GM15510 (cell line): ENCODE data around the gene FBLN1.

Experiments used
- POLR2A ChIP-seq: IDR thresholded peaks from 3 replicates; pipeline ENCODE4 v1.6.1; 2011; ENCODE audit warnings: borderline replicate concordance; ENCODE audit not compliant: insufficient read length; ENCODE audit errors: extremely low read depth

FBLN1 gene

DNA sequence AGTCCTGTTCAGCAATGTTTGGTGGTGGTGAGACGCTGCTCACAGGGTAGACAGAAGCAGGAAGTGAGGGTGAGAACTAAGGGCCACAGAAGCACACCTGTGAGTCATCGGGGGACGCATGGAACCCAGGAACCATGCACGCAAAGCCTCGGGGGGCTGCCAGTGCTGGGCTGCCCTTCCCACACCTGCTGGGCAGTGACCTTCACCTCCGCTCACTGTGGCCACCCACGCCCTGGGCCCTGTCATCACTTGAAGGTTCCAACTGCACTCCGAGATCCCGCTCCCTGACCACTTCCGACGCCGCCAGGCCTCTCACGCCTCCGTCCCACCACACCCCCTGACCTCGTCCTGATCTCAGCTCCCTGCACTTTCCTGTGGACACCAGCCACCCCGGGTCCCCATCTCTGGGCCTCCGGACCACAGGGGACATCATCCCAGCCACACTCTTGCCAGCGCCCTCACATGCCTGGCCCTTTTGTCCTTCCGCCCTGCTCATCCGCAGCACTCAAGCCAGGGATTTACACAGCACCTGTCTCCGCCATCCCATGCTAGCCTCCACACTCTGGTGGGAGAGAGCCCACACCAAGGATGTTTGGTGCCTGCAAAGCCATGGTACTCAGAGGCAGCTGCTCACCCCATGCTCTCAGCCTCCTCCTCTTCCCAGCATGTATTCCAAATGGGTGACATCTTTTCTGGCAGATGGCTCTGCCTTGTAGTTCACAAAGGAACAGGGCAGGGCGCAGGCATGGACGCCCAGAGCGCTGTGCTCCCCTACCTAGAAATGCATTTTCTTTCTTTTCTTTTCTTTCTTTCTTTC is 145.8 kb downstream of the FBLN1 start:
- TF ChIP-seq POLR2A: no peak

DNA sequence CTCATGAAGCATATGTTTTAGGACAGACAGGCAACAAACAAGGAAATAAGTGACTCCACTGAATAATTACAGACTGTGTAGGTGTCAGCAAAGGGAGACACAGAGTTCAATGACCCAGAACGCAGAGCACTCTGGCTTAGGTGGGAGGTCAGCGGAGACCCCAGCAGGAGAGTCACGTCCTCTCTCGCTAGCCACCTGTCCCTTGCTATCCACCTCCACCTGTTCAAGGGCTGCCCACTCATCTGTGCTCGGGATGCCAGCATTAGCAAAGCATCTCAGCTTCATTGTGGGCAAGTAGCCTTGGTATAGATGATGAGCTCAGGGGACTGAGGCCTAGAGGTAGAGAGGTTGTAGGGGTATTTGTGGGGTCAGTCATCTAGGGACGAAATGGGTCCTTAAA is 147.1 kb downstream of the FBLN1 start:
- no peak for TF ChIP-seq POLR2A

DNA sequence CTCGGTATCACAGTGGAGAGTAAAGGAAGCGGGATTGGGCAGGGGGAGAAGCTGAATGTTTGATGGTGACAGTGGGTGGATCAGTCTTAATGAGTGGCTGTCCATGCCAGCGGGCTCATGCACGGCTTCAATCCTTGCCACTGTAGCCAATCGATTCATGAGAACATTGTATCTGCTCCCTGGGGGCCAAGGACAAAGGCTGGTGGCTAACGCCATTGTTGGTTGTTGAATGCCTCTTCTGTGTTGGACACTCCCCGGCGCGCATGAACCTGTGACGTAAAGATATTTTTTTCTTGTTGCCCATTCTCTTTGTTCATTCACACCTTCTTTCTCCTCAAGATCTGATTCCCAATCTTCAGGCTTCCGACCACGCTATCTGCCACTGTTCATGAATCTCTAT is 148.0 kb downstream of the FBLN1 start:
- no peak for TF ChIP-seq POLR2A
